Measurements from ENCODE around the gene SLC25A25. TPM values are rescaled to one million over a fixed set of nuclear protein-coding genes. Genes with fewer than 3 reads are reported as not detected.

Gene SLC25A25
- total RNA-seq, 1 donor from 2014 or later: 34.7 TPM

DNA sequence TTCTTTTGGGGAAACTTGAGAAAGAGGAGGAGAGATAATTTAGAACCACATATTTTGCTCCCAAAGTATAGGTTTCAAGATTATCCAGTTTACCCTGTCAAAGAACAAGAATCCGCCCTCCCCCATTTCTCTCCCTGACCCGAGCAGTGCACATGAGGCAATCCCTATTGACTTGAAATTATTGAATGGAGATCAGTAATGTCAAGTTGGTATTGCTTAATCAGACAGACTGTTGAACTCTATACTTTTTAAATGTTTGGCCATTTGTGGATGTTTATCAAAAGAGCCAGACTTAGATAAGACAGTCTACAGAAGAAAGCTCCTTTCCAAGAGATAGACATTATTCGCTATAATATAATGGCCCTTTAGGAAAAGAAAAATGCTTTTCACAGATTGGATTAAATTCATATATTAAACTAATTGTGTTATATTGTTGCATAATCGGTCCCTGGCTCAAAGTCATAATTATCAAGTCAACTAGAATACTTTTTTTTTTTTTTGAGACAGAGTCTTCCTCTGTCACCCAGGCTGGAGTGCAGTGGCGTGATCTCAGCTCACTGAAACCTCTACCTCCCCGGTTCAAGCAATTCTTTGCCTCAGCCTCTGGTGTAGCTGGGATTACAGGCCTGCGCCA, 5.3 kb downstream of the SLC25A25 start:
- peaks cover 53% of the 10 kb centered on the region for H3K4me1 ChIP-seq
- TF ChIP-seq, protein P1, sequence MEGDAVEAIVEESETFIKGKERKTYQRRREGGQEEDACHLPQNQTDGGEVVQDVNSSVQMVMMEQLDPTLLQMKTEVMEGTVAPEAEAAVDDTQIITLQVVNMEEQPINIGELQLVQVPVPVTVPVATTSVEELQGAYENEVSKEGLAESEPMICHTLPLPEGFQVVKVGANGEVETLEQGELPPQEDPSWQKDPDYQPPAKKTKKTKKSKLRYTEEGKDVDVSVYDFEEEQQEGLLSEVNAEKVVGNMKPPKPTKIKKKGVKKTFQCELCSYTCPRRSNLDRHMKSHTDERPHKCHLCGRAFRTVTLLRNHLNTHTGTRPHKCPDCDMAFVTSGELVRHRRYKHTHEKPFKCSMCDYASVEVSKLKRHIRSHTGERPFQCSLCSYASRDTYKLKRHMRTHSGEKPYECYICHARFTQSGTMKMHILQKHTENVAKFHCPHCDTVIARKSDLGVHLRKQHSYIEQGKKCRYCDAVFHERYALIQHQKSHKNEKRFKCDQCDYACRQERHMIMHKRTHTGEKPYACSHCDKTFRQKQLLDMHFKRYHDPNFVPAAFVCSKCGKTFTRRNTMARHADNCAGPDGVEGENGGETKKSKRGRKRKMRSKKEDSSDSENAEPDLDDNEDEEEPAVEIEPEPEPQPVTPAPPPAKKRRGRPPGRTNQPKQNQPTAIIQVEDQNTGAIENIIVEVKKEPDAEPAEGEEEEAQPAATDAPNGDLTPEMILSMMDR (IDR thresholded peaks at IDR 0.05): no peak
- H3K9me3 ChIP-seq: no peaks in the 10 kb centered on the region
- H3K27me3 ChIP-seq: no peaks in the 10 kb centered on the region
- no peak for DNase-seq
- H3K27ac ChIP-seq: peak overlapping the region; percentile 79
- no peaks in the 10 kb centered on the region for H3K36me3 ChIP-seq
- H3K4me3 ChIP-seq: no peak overlapping the region
- intact Hi-C loops (cut with DNase I): no loop called here
- ATAC-seq: no peak

DNA sequence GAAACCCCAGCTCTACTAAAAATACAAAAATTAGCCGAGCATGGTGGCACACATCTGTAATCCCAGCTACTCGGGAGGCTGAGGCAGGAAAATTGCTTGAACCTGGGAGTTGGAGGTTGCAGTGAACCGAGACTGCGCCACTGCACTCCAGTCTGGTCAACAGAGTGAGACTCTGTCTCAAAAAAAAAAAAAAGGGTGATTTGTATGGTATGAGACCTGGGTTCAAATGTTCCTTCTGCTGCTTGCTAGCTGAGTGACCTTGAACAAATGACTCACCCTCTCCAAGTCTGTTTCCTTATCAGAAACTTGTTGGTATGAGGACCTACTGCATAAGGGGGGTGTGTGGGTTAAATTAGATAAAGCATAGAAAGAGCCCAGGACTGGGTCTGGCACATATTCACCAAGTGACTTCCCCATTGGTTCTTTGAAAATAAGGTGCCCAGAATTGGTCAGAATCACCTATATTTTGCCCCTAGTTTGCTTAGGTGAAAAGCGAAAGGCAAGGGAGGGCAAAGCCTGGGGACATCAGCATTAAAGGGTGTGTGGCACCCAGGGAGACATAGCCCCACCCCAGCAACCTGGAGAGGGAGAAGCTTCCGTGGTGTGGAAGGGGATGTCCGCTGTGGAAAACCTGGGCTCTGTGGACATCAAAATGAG, 9.9 kb downstream of the SLC25A25 start:
- no peak for DNase-seq
- Histone ChIP-seq H3K9me3 (no peaks in the 10 kb centered on the region), H3K27me3 (no peaks in the 10 kb centered on the region), H3K4me1 (peaks cover 60% of the 10 kb centered on the region), H3K4me3 (no peak overlapping the region), H3K27ac (peak overlapping the region; percentile 73), H3K36me3 (peaks cover 5% of the 10 kb centered on the region)
- intact Hi-C loops (cut with DNase I): no loop called here
- TF ChIP-seq, protein P1 (IDR thresholded peaks at IDR 0.05): no peak
- peak; percentile 5 for ATAC-seq

DNA sequence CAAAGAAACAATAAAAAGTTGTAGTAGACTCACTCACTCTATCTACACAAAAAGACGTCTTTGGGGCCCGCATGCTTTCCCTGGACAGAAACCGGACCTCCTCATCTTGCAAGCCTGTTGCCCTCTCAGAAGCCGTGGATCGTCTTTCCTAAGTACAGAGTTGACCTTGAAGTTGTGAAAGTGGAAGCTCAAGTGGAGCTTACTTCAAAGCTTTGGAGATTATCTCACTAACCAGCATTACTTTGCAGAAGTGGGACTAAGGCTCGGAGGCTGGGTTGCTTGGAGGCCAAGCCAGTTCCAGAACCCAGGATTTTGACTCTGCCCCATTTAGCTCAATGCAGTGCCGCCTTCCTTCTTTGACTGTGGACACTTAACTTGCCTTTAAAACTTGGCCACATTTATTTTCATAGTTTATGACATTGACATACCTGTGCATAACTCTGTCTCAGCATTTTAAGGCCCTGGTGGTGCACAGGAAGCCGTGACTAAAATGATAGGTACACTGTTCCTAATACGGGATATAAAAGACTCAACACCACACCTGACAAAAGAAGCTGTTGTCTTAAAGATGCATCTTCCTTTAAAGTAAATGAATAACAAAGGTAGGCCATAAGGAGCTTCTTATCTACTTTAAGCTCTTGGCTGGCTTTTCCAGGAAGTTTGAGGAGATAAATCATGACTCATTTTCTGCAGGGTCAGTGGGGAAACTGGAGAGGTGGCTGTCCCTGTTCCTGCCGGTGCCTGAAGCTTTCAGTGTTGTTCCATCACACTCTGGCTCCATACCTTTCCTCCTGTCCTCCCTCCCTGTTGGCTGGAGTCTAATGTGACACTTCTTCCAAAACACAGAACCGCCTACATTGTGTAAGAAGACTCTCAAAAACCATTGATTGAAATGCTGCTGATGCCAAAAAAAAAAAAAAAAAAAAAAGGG, 10.7 kb downstream of the SLC25A25 start:
- Histone ChIP-seq H3K4me1 (peaks cover 52% of the 10 kb centered on the region), H3K27ac (peak overlapping the region; percentile 73), H3K27me3 (no peaks in the 10 kb centered on the region), H3K36me3 (peaks cover 5% of the 10 kb centered on the region), H3K4me3 (no peak overlapping the region), H3K9me3 (no peaks in the 10 kb centered on the region)
- TF ChIP-seq, protein P1 (IDR thresholded peaks at IDR 0.05): no peak
- no peak for DNase-seq
- ATAC-seq: peak; percentile 84
- intact Hi-C loops (cut with DNase I): no loop called here

DNA sequence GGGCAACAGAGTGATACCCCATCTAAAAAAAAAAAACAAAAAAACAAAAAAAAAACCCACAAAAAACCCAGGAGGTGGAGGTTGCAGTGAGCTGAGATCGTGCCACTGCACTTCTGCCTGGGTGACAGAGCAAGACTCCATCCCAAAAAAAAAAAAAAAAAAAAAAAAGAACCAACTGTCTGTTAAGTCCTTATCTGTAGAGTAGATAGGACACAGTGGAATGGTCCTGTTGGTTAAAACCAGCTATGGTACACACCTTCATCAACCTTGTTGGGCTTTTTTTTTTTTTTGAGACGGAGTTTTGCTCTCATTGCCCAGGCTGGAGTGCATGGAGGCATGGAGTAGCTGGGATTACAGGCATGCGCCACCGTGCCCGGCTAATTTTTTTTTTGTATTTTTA, 12.2 kb downstream of the SLC25A25 start:
- H3K27me3 ChIP-seq: no peaks in the 10 kb centered on the region
- peaks cover 5% of the 10 kb centered on the region for H3K36me3 ChIP-seq
- H3K4me1 ChIP-seq: peaks cover 47% of the 10 kb centered on the region
- no peak overlapping the region for H3K4me3 ChIP-seq
- intact Hi-C loops (cut with DNase I): no loop called here
- no peaks in the 10 kb centered on the region for H3K9me3 ChIP-seq
- no peak for DNase-seq
- TF ChIP-seq, protein P1 (IDR thresholded peaks at IDR 0.05): no peak
- no peak for ATAC-seq
- H3K27ac ChIP-seq: peak overlapping the region; percentile 66

DNA sequence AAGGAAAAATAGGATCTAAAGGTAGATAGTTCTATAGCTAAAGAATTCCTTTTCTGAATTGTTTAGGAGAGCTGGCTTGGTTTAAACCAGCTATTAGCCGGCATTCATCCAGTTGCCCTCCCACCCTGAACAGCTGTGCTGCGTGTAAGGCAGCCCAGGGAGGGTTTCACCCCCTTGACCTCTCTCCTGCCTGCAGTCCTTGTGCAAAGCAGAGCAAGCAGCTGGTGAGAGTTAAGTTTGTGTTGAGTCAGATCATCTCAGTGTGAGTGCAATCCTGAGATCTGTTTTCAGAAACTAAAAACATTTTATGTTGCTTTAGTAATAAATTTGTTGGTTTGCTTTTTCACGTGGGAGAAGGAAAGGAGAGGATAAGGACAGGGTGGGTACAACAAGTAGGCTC, 13.0 kb downstream of the SLC25A25 start:
- Histone ChIP-seq H3K4me3 (no peak overlapping the region), H3K27ac (peak overlapping the region; percentile 66), H3K4me1 (peaks cover 47% of the 10 kb centered on the region), H3K27me3 (no peaks in the 10 kb centered on the region), H3K9me3 (no peaks in the 10 kb centered on the region), H3K36me3 (peaks cover 5% of the 10 kb centered on the region)
- DNase-seq: no peak
- peak; percentile 41 for ATAC-seq
- intact Hi-C loops (cut with DNase I): no loop called here
- TF ChIP-seq, protein P1 (IDR thresholded peaks at IDR 0.05): no peak

All from upper lobe of right lung (tissue), 1 donor.